ENCODE data around the gene TFB2M. TPM values are rescaled to one million over a fixed set of nuclear protein-coding genes. Genes with fewer than 3 reads are reported as not detected.

The TFB2M gene
- total and polyA plus RNA-seq, 10 of the 15 experiments (the other 5 are each of a cell fraction or from before 2014, with no cell fraction given), result 25.2 to 66.0 (median 36.1) TPM

DNA sequence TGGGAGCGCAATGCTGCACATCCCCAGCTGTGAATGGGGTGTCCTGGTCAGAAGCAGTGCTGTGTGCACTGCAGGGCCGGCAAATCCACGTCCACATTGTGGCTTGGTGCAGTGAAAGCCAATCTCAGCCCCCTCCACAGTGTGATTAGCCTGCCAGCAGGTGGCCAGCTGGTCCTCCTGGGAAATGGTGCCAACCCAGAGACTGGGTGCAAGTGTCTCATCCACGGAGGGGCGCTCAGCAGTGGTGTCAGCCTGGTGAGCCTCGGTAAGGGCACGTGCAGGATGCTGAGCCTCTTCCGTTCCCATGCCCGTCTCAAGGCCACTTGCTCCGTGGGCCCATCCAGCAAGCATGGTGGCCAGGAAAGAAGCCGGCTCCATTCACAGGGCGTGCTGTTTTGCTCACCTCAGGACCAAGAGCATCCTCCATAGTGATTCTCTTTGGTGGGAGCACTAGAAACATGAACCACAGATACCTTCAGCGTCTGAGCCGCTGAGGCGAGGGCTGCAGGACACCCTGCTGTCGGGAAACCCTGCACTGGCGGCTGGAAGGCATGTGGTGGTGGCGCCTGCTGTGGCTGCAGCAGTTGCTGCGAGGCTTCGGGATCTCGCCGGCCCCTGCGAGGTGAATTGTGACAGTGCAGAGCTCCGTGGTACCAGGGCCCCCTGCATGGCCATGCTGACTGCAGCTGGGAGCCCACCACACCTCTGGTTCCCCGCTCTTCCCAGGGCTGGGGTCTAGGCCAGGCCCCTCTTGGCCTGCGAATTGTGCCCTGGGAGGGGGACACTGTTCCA, 57.0 kb downstream of the TFB2M start:
- ChIA-PET SMC1A (ENCODE audit: uncharacterized antibody, unreplicated experiment) (no interaction called here), CTCF (interaction anchor here (1.1 to 1.4 kb wide), 2 partner anchors 11 to 180 kb away, joined by 3 to 4 read pairs; no protein-coding TSS in a partner anchor), RAD21 (ENCODE audit: unreplicated experiment) (no interaction called here), POLR2A (no interaction called here)
- Histone ChIP-seq H3K4me1 (ENCODE audit: control insufficient read depth, insufficient read depth, low read length) (peaks cover 4% of the 10 kb centered on the region; the same call in 1 of the 2 replicates), H3K9me3 (replicated peaks; ENCODE audit: control insufficient read depth, insufficient read depth, low read length) (no peaks in the 10 kb centered on the region; the same call in 2 of the 3 replicates), H3K27ac (ENCODE audit: control insufficient read depth, insufficient read depth) (no peak overlapping the region), H3K36me3 (ENCODE audit: control insufficient read depth in 2 of 2, insufficient read depth in 2 of 2, low read length in 1 of 2) (no peaks in the 10 kb centered on the region), H3K79me2 (ENCODE audit: control insufficient read depth, insufficient read depth, low read length) (peaks cover 9% of the 10 kb centered on the region), H4K20me1 (ENCODE audit: control insufficient read depth, insufficient read depth) (no peaks in the 10 kb centered on the region), H3K4me2 (ENCODE audit: control insufficient read depth, insufficient read depth) (no peak overlapping the region), H3K9ac (ENCODE audit: control insufficient read depth, insufficient read depth, low read length) (no peak overlapping the region), H2AFZ (ENCODE audit: control insufficient read depth, low read depth, low read length) (no peak overlapping the region), H3K4me3 (no peak overlapping the region), H3K27me3 (replicated peaks in 1 of 2; ENCODE audit: control insufficient read depth in 2 of 2, insufficient read depth in 2 of 2, low read length in 1 of 2) (no peaks in the 10 kb centered on the region)
- no peak for DNase-seq (ENCODE audit: low read depth, low spot score)
- no peak for ATAC-seq
- intact Hi-C loops (cut with micrococcal nuclease; ENCODE audit: unreplicated experiment) (no loop called here), in situ Hi-C loops (cut with MboI) (no loop called here)
- WGBS (ENCODE audit: insufficient coverage, insufficient replicate concordance, low lambda C conversion rate, missing lambda C conversion rate), result 87% methylated on average over 25 of the region's 26 CpGs
- TF ChIP-seq, protein P1, sequence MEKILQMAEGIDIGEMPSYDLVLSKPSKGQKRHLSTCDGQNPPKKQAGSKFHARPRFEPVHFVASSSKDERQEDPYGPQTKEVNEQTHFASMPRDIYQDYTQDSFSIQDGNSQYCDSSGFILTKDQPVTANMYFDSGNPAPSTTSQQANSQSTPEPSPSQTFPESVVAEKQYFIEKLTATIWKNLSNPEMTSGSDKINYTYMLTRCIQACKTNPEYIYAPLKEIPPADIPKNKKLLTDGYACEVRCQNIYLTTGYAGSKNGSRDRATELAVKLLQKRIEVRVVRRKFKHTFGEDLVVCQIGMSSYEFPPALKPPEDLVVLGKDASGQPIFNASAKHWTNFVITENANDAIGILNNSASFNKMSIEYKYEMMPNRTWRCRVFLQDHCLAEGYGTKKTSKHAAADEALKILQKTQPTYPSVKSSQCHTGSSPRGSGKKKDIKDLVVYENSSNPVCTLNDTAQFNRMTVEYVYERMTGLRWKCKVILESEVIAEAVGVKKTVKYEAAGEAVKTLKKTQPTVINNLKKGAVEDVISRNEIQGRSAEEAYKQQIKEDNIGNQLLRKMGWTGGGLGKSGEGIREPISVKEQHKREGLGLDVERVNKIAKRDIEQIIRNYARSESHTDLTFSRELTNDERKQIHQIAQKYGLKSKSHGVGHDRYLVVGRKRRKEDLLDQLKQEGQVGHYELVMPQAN (conservative IDR thresholded peaks at IDR 0.05), result no peak
- TF ChIP-seq MXI1 (IDR thresholded peaks at IDR 0.05; ENCODE audit: low read depth, low read length), result no peak
- TF ChIP-seq EGR1 (IDR thresholded peaks at IDR 0.05; ENCODE audit: borderline replicate concordance in 1 of 2, low read depth in 2 of 2, low read length in 2 of 2), result no peak
- no peak for TF ChIP-seq NFYB (IDR thresholded peaks at IDR 0.05; ENCODE audit: insufficient read depth, low read depth, low read length)
- TF ChIP-seq SUPT20H (IDR thresholded peaks at IDR 0.05; ENCODE audit: borderline replicate concordance, control insufficient read depth, low read depth, low read length), result no peak
- TF ChIP-seq ESRRA (IDR thresholded peaks at IDR 0.05; ENCODE audit: low read length), result no peak
- no peak for TF ChIP-seq ZNF622 (IDR thresholded peaks at IDR 0.05)
- TF ChIP-seq CHD4 (IDR thresholded peaks at IDR 0.05), result no peak
- TF ChIP-seq BCL11A (IDR thresholded peaks at IDR 0.05; ENCODE audit: low read depth, low read length), result no peak
- no peak for TF ChIP-seq SRF (IDR thresholded peaks at IDR 0.05; ENCODE audit: low read depth in 2 of 2, low read length in 2 of 2)
- no peak for TF ChIP-seq NFIC (IDR thresholded peaks at IDR 0.05; ENCODE audit: low read depth, low read length)
- TF ChIP-seq CEBPB (IDR thresholded peaks at IDR 0.05; ENCODE audit: borderline replicate concordance in 1 of 2, low read depth in 2 of 2, low read length in 2 of 2), result no peak
- TF ChIP-seq POLR2A (IDR thresholded peaks at IDR 0.05; ENCODE audit: low read depth, low read length), result no peak
- TF ChIP-seq, protein P2, sequence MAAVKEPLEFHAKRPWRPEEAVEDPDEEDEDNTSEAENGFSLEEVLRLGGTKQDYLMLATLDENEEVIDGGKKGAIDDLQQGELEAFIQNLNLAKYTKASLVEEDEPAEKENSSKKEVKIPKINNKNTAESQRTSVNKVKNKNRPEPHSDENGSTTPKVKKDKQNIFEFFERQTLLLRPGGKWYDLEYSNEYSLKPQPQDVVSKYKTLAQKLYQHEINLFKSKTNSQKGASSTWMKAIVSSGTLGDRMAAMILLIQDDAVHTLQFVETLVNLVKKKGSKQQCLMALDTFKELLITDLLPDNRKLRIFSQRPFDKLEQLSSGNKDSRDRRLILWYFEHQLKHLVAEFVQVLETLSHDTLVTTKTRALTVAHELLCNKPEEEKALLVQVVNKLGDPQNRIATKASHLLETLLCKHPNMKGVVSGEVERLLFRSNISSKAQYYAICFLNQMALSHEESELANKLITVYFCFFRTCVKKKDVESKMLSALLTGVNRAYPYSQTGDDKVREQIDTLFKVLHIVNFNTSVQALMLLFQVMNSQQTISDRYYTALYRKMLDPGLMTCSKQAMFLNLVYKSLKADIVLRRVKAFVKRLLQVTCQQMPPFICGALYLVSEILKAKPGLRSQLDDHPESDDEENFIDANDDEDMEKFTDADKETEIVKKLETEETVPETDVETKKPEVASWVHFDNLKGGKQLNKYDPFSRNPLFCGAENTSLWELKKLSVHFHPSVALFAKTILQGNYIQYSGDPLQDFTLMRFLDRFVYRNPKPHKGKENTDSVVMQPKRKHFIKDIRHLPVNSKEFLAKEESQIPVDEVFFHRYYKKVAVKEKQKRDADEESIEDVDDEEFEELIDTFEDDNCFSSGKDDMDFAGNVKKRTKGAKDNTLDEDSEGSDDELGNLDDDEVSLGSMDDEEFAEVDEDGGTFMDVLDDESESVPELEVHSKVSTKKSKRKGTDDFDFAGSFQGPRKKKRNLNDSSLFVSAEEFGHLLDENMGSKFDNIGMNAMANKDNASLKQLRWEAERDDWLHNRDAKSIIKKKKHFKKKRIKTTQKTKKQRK (IDR thresholded peaks at IDR 0.05; ENCODE audit: low read depth, low read length), result no peak
- no peak for TF ChIP-seq IRF4 (IDR thresholded peaks at IDR 0.05; ENCODE audit: low read depth, low read length)
- FAIRE-seq, result no peak
- no TSS peak for BruUV-seq (replicated peaks)
